Smooth muscle cell (in vitro differentiated cells): ENCODE results near the gene CAMTA1. TPM values are rescaled to one million over a fixed set of nuclear protein-coding genes. Genes with fewer than 3 reads are reported as not detected.

ENCODE experiments used
- DNase-seq: peaks from one replicate; lab custom pipeline; 2025; ENCODE audit not compliant: unreplicated experiment; lab: John Stamatoyannopoulos, UW
- H2AFZ ChIP-seq: fragments of 200-600 bp; sonication (generic); 2 replicates; pipeline ENCODE4 v1.6.0; 2016; ENCODE audit warnings: antibody characterized with exemption, low read depth, mild to moderate bottlenecking
- H3F3A ChIP-seq: fragments of 200-600 bp; sonication (generic); 2 replicates; pipeline ENCODE4 v1.6.0; 2017; ENCODE audit warnings: antibody characterized with exemption, low read depth
- H3K27ac ChIP-seq: fragments of 200-600 bp; sonication (generic); 2 replicates; pipeline ENCODE4 v1.5.1; 2016; ENCODE audit warnings: low read depth, mild to moderate bottlenecking
- H3K27me3 ChIP-seq: fragments of 200-600 bp; sonication (generic); 2 replicates; pipeline ENCODE4 v1.6.1; 2016; ENCODE audit warnings: low read depth, mild to moderate bottlenecking
- H3K36me3 ChIP-seq: fragments of 200-600 bp; sonication (generic); 2 replicates; pipeline ENCODE4 v1.5.1; 2016; ENCODE audit warnings: low read depth
- H3K4me1 ChIP-seq: fragments of 200-600 bp; sonication (generic); 2 replicates; pipeline ENCODE4 v1.5.1; 2016; ENCODE audit warnings: low read depth
- H3K4me2 ChIP-seq: fragments of 200-600 bp; sonication (generic); 2 replicates; pipeline ENCODE4 v1.6.0; 2016; ENCODE audit warnings: mild to moderate bottlenecking
- H3K4me3 ChIP-seq: fragments of 200-600 bp; sonication (generic); 2 replicates; pipeline ENCODE4 v1.5.1; 2016; ENCODE audit warnings: mild to moderate bottlenecking
- H3K79me2 ChIP-seq: fragments of 200-600 bp; sonication (generic); 2 replicates; pipeline ENCODE4 v1.6.0; 2016; ENCODE audit warnings: low read depth, mild to moderate bottlenecking
- H3K9ac ChIP-seq: fragments of 200-600 bp; sonication (generic); 2 replicates; pipeline ENCODE4 v1.6.0; 2016; ENCODE audit warnings: low read depth
- H3K9me3 ChIP-seq: fragments of 200-600 bp; sonication (generic); replicated peaks from 2 replicates; pipeline ENCODE4 v1.5.1; 2016; ENCODE audit warnings: low read depth
- H4K20me1 ChIP-seq: fragments of 200-600 bp; sonication (generic); 2 replicates; pipeline ENCODE4 v1.6.0; 2016; ENCODE audit warnings: low read depth
- CTCF ChIP-seq: fragments of 200-600 bp; sonication (generic); IDR thresholded peaks from 2 replicates; pipeline ENCODE4 v1.5.1; 2017; ENCODE audit warnings: borderline replicate concordance, mild to moderate bottlenecking, antibody characterized with exemption; ENCODE audit not compliant: insufficient read depth, poor library complexity, severe bottlenecking
- WGBS: methylation state at CpG from one replicate; pipeline ENCODE4 v1.1.7; 2016; ENCODE audit warnings: low lambda C conversion rate; 5-methylcytosine and 5-hydroxymethylcytosine counted together
- polyA plus RNA-seq: library from polyadenylated mRNA; unstranded; fragments of >200 nt; fragmentation: Nextera tagmentation; extraction: Ambion mirVana; gene quantifications from 2 replicates; pipeline ENCODE4 v1.2.1, GENCODE V29; 2016
- total RNA-seq: library from RNA; depleted of rRNA; stranded (reverse); fragments of >200 nt; gene quantifications from 2 replicates; pipeline ENCODE4 v1.2.3, GENCODE V29; 2014

CAMTA1 gene
- total and polyA plus RNA-seq, 2 experiments from 2014 or later, result 139 to 145 TPM

DNA sequence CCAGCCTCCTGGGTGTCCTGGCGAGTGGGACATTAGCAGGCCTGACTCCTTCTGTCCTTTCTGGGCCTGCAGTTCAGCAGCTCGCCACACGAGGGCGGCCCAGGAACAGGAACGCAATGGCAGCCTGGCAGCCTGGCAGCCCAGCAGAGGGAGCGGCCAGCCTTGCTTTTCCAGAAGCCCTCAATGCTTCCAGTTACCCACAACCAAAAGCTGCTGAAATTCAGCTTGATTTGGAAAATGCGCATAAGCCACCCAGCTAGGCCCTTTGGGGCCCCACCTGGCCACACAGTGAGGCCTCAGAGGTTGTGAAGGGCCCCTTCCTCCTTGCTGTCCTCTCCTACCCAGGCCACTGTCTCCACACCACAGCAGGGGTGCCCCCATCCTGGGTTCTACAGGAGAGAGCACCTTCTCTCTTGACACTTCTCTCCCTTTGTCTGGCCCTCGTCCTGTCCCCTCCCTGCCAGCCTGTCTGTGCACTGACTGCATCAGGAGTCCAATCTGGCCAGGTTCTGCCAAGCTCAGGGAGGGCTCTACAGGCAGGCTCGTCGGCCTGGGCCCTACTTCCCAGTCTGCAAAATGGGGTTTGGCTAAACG lies 882.5 kb downstream of the CAMTA1 start:
- no peak overlapping the region for H3K4me2 ChIP-seq
- H2AFZ ChIP-seq, result no peak overlapping the region
- 27% methylated on average over 11 of the region's 11 CpGs for WGBS

DNA sequence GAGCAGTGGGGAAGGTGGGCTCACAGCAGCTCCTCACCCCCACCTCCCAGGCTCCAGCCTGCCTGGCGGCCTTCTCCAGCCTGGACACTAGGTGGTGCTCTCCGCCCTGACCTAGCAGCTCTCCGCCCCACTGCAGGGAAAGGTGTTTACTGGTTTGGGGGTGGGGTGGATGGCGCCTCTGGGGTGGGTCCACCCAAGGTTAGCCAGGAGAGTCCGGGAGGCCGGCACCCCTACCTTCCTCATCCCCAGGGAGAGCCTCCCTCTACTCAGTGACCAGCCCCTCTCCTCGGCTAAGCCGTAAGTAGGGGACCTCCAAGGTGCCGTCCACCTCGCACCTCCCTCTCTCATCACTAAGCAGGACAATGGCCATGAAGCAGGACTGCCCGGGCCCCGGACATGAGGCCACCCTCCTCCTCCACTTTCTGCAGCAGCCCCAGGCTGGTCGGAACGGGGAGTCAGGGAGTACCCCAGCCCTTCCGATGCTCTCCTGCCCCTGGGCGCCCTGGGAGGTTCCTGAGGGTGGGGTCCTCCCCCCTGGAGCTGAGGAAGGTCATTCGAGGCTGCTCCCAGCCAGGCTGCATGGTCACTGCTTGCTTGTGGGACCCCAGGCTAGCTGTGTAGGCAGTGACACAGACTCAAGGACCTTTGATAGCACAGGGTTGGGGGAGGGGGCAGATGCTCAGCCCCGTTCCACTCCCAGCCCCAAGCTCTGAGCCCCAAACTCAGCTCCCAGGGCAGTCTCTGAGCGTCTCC lies 884.5 kb downstream of the CAMTA1 start:
- Histone ChIP-seq H3K27me3 (no peaks in the 10 kb centered on the region), H2AFZ (no peak overlapping the region), H3K4me1 (no peaks in the 10 kb centered on the region), H3K79me2 (no peaks in the 10 kb centered on the region), H3K9me3 (no peaks in the 10 kb centered on the region), H3K36me3 (no peaks in the 10 kb centered on the region), H3K9ac (no peak overlapping the region), H3K4me3 (no peak overlapping the region), H3K27ac (no peak overlapping the region), H3K4me2 (no peak overlapping the region), H3F3A (no peaks in the 10 kb centered on the region), H4K20me1 (no peaks in the 10 kb centered on the region)
- no peak for DNase-seq
- peak; percentile 71 for TF ChIP-seq CTCF
- 49% methylated on average over 18 of the region's 19 CpGs for WGBS

More for the DNA sequence above, 882.5 kb downstream of the CAMTA1 start:
- peak; percentile 80 for DNase-seq
- Histone ChIP-seq H3K4me3 (no peak overlapping the region), H3K9me3 (no peaks in the 10 kb centered on the region), H3K79me2 (no peaks in the 10 kb centered on the region), H3K27ac (no peak overlapping the region), H3K27me3 (no peaks in the 10 kb centered on the region), H3K4me1 (no peaks in the 10 kb centered on the region), H4K20me1 (no peaks in the 10 kb centered on the region), H3K36me3 (no peaks in the 10 kb centered on the region), H3K9ac (no peak overlapping the region), H3F3A (no peaks in the 10 kb centered on the region)
- peak; percentile 99 for TF ChIP-seq CTCF

DNA sequence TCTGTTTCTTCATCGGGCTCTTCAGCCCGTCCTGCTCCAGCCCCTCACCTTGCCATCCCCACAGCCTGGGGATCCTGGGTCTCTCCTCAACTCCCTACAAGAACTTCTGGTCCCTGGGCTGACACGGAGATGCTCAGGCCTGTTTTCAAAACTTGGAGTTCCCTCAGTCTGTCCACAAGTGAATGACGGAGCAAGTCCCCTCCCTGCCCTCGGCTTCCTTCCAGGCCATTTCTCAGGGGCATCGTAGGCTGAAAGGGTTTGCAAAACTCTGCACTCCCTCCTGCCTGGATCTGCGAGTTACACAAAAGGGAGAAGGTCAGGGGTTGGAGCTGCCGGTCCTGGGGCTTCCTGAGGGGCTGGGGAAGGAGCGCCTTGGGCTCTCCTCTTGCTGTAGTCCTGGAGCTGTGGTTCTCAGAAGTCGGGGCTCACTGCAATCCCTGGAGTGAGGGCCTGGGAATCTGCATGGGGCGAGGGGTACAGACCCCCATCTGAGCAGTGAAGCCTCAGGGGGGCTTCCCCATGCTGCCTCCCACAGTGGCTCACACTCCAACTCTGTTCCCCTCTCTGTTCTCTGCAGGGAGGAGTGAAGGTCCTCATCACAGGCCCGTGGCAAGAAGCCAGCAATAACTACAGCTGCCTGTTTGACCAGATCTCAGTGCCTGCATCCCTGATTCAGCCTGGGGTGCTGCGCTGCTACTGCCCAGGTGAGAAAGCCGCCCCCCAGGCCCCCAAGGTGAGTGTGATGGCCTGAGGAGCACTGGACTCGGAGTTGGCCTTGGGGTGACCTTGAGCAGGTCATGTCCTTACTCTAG lies 885.3 kb downstream of the CAMTA1 start:
- no peak overlapping the region for H3K4me3 ChIP-seq
- H3K4me1 ChIP-seq, result no peaks in the 10 kb centered on the region
- H3K9me3 ChIP-seq, result no peaks in the 10 kb centered on the region
- no peaks in the 10 kb centered on the region for H3F3A ChIP-seq
- no peak overlapping the region for H3K9ac ChIP-seq
- no peaks in the 10 kb centered on the region for H4K20me1 ChIP-seq
- TF ChIP-seq CTCF, result no peak
- 84% methylated on average over 15 of the region's 15 CpGs for WGBS
- H3K27ac ChIP-seq, result no peak overlapping the region
- no peak overlapping the region for H2AFZ ChIP-seq
- DNase-seq, result no peak
- no peaks in the 10 kb centered on the region for H3K79me2 ChIP-seq
- H3K36me3 ChIP-seq, result no peaks in the 10 kb centered on the region
- no peak overlapping the region for H3K4me2 ChIP-seq
- H3K27me3 ChIP-seq, result no peaks in the 10 kb centered on the region
